ENCODE measurements around the gene HOXD4.

HOXD4 gene

GRCh38 chr2:176151442-176152287, at the start of gene HOXD4:
Gene HOXD4, plus strand, starts transcription at chr2:176151550. Its CDS starts 84 bp downstream, at chr2:176151634.
- no peaks in the 10 kb centered on the region for H3K4me1 ChIP-seq (ENCODE audit: control insufficient read depth, insufficient read depth, low read length)
- peaks cover 3% of the 10 kb centered on the region for H3K36me3 ChIP-seq (ENCODE audit: control insufficient read depth, insufficient read depth, low read length)
- H3K27ac ChIP-seq (ENCODE audit: low read depth, low read length) = no peak within 1 kb of the TSS
- peaks cover 7% of the 10 kb centered on the region for H3K27me3 ChIP-seq (ENCODE audit: control insufficient read depth, insufficient read depth, low read length)
- H3K9ac ChIP-seq (ENCODE audit: low read length) = no peak within 1 kb of the TSS
- no peak within 1 kb of the TSS for H3K4me3 ChIP-seq (ENCODE audit: low read length)

DNA sequence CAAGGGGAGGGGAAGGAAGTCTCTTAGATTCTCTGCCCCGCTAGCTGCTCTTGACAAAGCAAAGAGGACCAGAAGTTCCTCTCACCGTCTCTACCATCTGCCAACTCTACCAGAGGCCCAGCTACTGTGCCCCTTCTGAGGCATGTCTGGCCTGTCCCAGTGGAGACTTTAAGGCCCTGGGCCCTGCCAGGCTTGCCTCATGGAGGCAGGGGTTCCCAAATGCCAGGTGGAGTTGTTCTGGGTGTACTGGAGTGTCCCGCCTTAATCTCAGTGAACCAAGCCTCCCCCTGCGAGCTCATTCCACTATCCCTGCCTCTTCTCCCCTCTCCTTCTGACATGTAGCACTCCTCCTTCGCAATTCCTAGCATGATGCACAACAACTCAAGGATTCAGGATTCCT, 49.5 kb upstream of the HOXD4 start:
- Histone ChIP-seq H3K27ac (ENCODE audit: low read depth, low read length) (no peak overlapping the region), H3K36me3 (ENCODE audit: control insufficient read depth, insufficient read depth, low read length) (no peaks in the 10 kb centered on the region), H3K27me3 (ENCODE audit: control insufficient read depth, insufficient read depth, low read length) (peaks cover 61% of the 10 kb centered on the region), H3K4me3 (ENCODE audit: low read length) (no peak overlapping the region), H3K4me1 (ENCODE audit: control insufficient read depth, insufficient read depth, low read length) (peaks cover 2% of the 10 kb centered on the region), H3K9ac (ENCODE audit: low read length) (no peak overlapping the region)

DNA sequence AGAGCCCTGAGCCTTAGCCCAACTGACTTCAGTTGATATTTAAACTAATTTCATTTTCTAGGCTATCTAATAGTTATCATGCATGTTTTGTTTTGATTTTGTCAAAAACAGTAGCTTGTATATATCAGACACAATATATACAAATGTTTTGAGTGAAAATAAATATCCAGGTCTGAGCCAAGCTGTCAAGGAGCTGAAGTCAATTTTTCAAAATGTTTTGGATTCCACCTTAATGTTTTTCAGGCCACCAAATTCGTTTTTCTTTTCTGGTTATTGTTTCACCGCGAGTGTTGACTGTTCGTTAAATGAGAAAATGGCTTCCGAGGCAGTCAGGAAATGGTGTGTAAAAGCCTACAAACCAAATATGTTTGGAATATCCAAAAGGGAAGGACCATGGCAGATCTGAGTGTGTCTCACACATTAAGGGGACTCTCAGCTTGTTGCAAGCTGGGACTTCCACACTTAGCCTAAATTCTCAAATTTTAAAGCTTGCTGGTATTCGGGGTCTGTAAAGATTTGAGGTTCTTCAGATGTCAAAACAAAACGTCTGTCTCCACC, 49.0 kb upstream of the HOXD4 start:
- no peak overlapping the region for H3K9ac ChIP-seq (ENCODE audit: low read length)
- H3K4me1 ChIP-seq (ENCODE audit: control insufficient read depth, insufficient read depth, low read length) = peaks cover 2% of the 10 kb centered on the region
- no peaks in the 10 kb centered on the region for H3K36me3 ChIP-seq (ENCODE audit: control insufficient read depth, insufficient read depth, low read length)
- no peak overlapping the region for H3K4me3 ChIP-seq (ENCODE audit: low read length)
- peaks cover 61% of the 10 kb centered on the region for H3K27me3 ChIP-seq (ENCODE audit: control insufficient read depth, insufficient read depth, low read length)
- no peak overlapping the region for H3K27ac ChIP-seq (ENCODE audit: low read depth, low read length)

DNA sequence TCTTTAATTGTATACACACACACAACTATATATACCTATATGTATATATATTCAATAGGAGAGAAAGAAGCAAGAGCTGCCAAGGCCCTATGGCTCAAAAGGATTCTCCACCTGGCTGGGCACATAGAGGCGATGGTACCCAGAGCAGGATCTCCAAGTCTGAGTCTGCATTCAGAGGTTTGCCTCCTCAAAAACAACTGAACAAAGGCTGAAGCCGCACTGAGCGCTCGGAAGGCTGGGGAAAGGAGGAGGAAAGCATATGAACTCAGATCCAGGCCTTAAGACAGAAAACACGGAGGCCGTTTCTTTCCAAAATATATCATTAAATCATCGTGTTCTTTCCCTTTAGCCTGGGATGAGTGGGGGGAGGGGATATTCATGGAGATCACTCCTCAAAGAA, 48.2 kb upstream of the HOXD4 start:
- Histone ChIP-seq H3K36me3 (ENCODE audit: control insufficient read depth, insufficient read depth, low read length) (no peaks in the 10 kb centered on the region), H3K4me1 (ENCODE audit: control insufficient read depth, insufficient read depth, low read length) (no peaks in the 10 kb centered on the region), H3K27ac (ENCODE audit: low read depth, low read length) (no peak overlapping the region), H3K27me3 (ENCODE audit: control insufficient read depth, insufficient read depth, low read length) (peaks cover 55% of the 10 kb centered on the region), H3K9ac (ENCODE audit: low read length) (no peak overlapping the region), H3K4me3 (ENCODE audit: low read length) (no peak overlapping the region)

- peak overlapping the region; percentile 48 for H3K27ac ChIP-seq (ENCODE audit: low read depth, low read length)
- peaks cover 50% of the 10 kb centered on the region for H3K27me3 ChIP-seq (ENCODE audit: control insufficient read depth, insufficient read depth, low read length)
- H3K9ac ChIP-seq (ENCODE audit: low read length) = no peak overlapping the region
- no peaks in the 10 kb centered on the region for H3K4me1 ChIP-seq (ENCODE audit: control insufficient read depth, insufficient read depth, low read length)
- H3K36me3 ChIP-seq (ENCODE audit: control insufficient read depth, insufficient read depth, low read length) = no peaks in the 10 kb centered on the region
- peak overlapping the region; percentile 29 for H3K4me3 ChIP-seq (ENCODE audit: low read length)
Observed at GRCh38 chr2:176103742-176104315, 47.5 kb upstream of the HOXD4 start.

DNA sequence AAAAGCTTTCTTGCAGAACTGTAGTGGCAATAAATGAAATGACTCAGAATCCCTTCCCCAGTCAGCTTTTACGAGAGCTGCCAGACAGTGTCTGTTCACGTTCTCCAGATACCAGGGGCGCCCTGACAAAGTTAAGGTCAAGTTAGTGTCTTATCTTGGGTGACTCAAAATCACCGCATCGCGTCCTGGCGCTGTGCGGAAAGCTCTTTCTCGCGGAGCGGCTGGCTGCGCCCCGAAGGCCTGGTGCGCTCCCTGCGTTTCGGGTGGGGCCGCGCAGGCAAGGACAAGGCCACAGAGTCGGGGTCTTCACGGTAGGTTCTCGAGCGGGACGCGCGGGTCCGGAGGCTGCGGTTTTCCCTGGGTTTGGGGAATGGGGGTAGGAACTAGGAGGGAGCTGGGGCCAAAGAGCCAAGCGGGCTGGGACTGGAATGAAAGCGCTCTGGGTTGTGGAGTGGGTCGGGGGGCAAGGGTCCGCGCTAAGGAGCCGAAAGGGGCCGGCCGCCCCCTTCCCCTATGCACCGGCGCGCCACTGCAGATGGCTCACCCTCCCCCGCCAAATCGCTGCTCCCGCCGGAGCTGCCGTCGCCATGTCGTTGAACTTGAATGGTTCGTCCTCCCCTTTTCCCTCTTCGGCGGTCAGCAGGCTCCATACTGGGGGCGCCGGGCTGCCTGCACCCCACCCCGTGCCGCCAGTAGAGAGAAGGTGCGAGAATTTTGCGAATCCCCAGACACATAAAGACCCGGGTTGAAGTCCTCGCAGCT, 46.9 kb upstream of the HOXD4 start:
- Histone ChIP-seq H3K27me3 (ENCODE audit: control insufficient read depth, insufficient read depth, low read length) (peaks cover 50% of the 10 kb centered on the region), H3K9ac (ENCODE audit: low read length) (no peak overlapping the region), H3K4me3 (ENCODE audit: low read length) (peak overlapping the region; percentile 29)

GRCh38 chr2:176105078-176105729, 46.1 kb upstream of the HOXD4 start:
- H3K27ac ChIP-seq (ENCODE audit: low read depth, low read length) = peak overlapping the region; percentile 48
- H3K4me3 ChIP-seq (ENCODE audit: low read length) = peak overlapping the region; percentile 31
- H3K36me3 ChIP-seq (ENCODE audit: control insufficient read depth, insufficient read depth, low read length) = no peaks in the 10 kb centered on the region
- H3K4me1 ChIP-seq (ENCODE audit: control insufficient read depth, insufficient read depth, low read length) = no peaks in the 10 kb centered on the region
- peaks cover 49% of the 10 kb centered on the region for H3K27me3 ChIP-seq (ENCODE audit: control insufficient read depth, insufficient read depth, low read length)
- H3K9ac ChIP-seq (ENCODE audit: low read length) = no peak overlapping the region

More for the DNA sequence above, 46.9 kb upstream of the HOXD4 start:
- Histone ChIP-seq H3K4me1 (ENCODE audit: control insufficient read depth, insufficient read depth, low read length) (no peaks in the 10 kb centered on the region), H3K36me3 (ENCODE audit: control insufficient read depth, insufficient read depth, low read length) (no peaks in the 10 kb centered on the region), H3K27ac (ENCODE audit: low read depth, low read length) (peak overlapping the region; percentile 48)

- peak overlapping the region; percentile 48 for H3K27ac ChIP-seq (ENCODE audit: low read depth, low read length)
- H3K36me3 ChIP-seq (ENCODE audit: control insufficient read depth, insufficient read depth, low read length) = no peaks in the 10 kb centered on the region
- H3K27me3 ChIP-seq (ENCODE audit: control insufficient read depth, insufficient read depth, low read length) = peaks cover 43% of the 10 kb centered on the region
- no peak overlapping the region for H3K9ac ChIP-seq (ENCODE audit: low read length)
- H3K4me3 ChIP-seq (ENCODE audit: low read length) = peak overlapping the region; percentile 63
- no peaks in the 10 kb centered on the region for H3K4me1 ChIP-seq (ENCODE audit: control insufficient read depth, insufficient read depth, low read length)
Observed at GRCh38 chr2:176105730-176106580, 45.4 kb upstream of the HOXD4 start.

DNA sequence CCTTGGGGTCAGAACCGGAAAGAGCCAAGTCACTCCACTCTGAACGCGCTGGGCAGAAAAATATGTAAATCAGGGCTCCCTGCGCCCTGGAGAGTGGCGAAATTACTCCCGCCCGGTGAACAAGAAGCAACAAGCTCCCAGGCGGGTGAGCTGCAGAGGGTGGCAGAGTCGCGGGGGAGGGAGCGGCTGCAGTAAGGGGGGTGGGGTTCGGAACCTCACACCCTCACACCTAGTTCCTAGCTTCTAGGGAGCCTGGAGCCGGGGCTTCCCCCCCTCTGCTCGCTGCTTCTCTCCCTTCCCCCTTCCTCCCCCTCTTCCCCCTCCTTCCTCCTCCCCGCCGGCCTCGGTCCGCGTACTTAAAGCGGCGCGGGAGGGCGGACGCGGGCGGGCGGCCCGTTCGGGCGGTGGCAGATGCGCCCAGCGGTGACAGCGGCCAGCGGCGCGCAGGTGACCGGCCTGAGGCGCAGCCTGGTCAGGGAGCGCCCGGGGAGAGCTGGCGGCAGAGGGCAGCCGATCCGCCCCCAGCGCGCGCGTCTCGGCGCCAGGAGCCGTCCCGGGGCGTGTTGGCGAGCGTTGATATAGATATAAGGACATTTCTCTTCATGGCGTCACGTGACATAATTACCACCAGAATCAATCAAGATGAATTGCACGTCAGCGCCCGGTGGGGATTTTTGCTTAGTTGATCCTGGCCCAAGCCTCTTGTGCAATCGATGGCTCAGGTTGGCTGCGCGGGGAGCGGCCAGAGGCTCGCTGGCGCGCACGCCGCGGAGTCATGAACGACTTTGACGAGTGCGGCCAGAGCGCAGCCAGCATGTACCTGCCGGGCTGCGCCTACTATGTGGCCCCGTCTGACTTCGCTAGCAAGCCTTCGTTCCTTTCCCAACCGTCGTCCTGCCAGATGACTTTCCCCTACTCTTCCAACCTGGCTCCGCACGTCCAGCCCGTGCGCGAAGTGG, 44.5 kb upstream of the HOXD4 start, which contains the start of gene HOXD11:
Gene HOXD11 (plus strand): TSS at position 700 of the 959 bp plus-strand sequence. CDS start 76 bp downstream, at position 776.
- Histone ChIP-seq H3K4me1 (ENCODE audit: control insufficient read depth, insufficient read depth, low read length) (no peaks in the 10 kb centered on the region), H3K27ac (ENCODE audit: low read depth, low read length) (peak within 1 kb of the TSS; percentile 48), H3K4me3 (ENCODE audit: low read length) (peak within 1 kb of the TSS; percentile 63), H3K27me3 (ENCODE audit: control insufficient read depth, insufficient read depth, low read length) (peaks cover 39% of the 10 kb centered on the region), H3K9ac (ENCODE audit: low read length) (no peak within 1 kb of the TSS), H3K36me3 (ENCODE audit: control insufficient read depth, insufficient read depth, low read length) (no peaks in the 10 kb centered on the region)

DNA sequence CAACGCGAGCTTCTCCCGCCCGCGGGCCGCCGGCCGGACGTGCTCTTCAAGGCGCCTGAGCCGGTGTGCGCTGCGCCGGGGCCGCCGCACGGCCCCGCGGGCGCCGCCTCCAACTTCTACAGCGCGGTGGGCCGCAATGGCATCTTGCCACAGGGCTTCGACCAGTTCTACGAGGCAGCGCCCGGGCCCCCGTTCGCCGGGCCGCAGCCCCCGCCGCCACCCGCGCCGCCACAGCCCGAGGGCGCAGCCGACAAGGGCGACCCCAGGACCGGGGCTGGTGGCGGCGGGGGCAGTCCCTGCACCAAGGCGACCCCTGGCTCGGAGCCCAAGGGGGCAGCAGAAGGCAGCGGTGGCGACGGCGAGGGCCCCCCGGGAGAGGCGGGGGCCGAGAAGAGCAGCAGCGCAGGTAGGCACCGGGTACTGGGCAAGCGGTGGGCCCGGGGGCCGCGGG, 43.6 kb upstream of the HOXD4 start:
- Histone ChIP-seq H3K36me3 (ENCODE audit: control insufficient read depth, insufficient read depth, low read length) (no peaks in the 10 kb centered on the region), H3K27me3 (ENCODE audit: control insufficient read depth, insufficient read depth, low read length) (peaks cover 45% of the 10 kb centered on the region), H3K4me1 (ENCODE audit: control insufficient read depth, insufficient read depth, low read length) (no peaks in the 10 kb centered on the region), H3K27ac (ENCODE audit: low read depth, low read length) (no peak overlapping the region), H3K4me3 (ENCODE audit: low read length) (no peak overlapping the region), H3K9ac (ENCODE audit: low read length) (no peak overlapping the region)
